Activated CD8-positive, alpha-beta memory T cell treated with anti-CD3 and anti-CD28 coated beads, Interleukin-2, amount 10 ng/mL, durations not matched to agents 7 days and 5 days (primary cell): ENCODE measurements around the gene PBLD. TPM values are rescaled to one million over a fixed set of nuclear protein-coding genes. Genes with fewer than 3 reads are reported as not detected.

Experiments used
- total RNA-seq, 2 experiments: library from RNA; stranded (reverse); gene quantifications; one replicate each; pipeline ENCODE4 v1.2.3, GENCODE V29; 2021

The PBLD gene
- total RNA-seq, 2 experiments from 2014 or later: 1.1 to 1.4 TPM

Other genes with a start within 250 kb of the PBLD start
- gene MYPN, start 223.4 kb downstream of the PBLD start, total RNA-seq: not detected
- gene ATOH7, start 100.8 kb downstream of the PBLD start, total RNA-seq: not detected
- gene HNRNPH3, start 864 bp downstream of the PBLD start, total RNA-seq: 100 to 1,000 TPM; 124 to 129 TPM
- 10 to 100 TPM in 1 of 2 experiments, 1 to 10 TPM in 1; 9.7 to 12.4 TPM for gene RUFY2, start 74.3 kb upstream of the PBLD start, total RNA-seq
- gene DNA2, start 139.0 kb upstream of the PBLD start, total RNA-seq: 10 to 100 TPM; 53.3 to 60.2 TPM
- gene SLC25A16, start 194.6 kb upstream of the PBLD start, total RNA-seq: 10 to 100 TPM; 17.9 to 18.8 TPM
- 1 to 10 TPM; 2.2 to 2.8 TPM for gene TET1, start 227.4 kb upstream of the PBLD start, total RNA-seq